SK-N-SH treated with all-trans-retinoic acid at 6 μM for 48 hours (cell line): Measurements from ENCODE around the gene LRIG2.

ENCODE experiments used
- ATAC-seq: fragments of 200-7000 bp; cut with Tn5 transposase; 3 replicates; pipeline ENCODE4 v1.9.1; 2020; ENCODE audit warnings: mild to moderate bottlenecking, moderate library complexity
- ARNTL ChIP-seq: fragments of 450-650 bp; formaldehyde crosslinking; IDR thresholded peaks from 2 replicates; pipeline ENCODE4 v1.5.0; 2020; ENCODE audit warnings: low read depth, mild to moderate bottlenecking, moderate library complexity, borderline replicate concordance
- BACH2 ChIP-seq: fragments of 250-450 bp; sonication (Bioruptor Pico); IDR thresholded peaks from 2 replicates; pipeline ENCODE4 v1.9.0; 2021; ENCODE audit warnings: mild to moderate bottlenecking, borderline replicate concordance
- CREB5 ChIP-seq: fragments of 250-450 bp; sonication (Bioruptor Pico); IDR thresholded peaks from 2 replicates; pipeline ENCODE4 v1.5.1; 2020; ENCODE audit warnings: low read depth, mild to moderate bottlenecking, moderate library complexity
- CSDC2 ChIP-seq: fragments of 250-450 bp; sonication (Bioruptor Pico); IDR thresholded peaks from 2 replicates; pipeline ENCODE4 v1.5.0; 2020; ENCODE audit warnings: mild to moderate bottlenecking, moderate library complexity
- ESRRG ChIP-seq: fragments of 250-450 bp; sonication (Bioruptor Pico); IDR thresholded peaks from 2 replicates; pipeline ENCODE4 v1.6.1; 2021; ENCODE audit warnings: mild to moderate bottlenecking
- GLIS3 ChIP-seq: fragments of 250-450 bp; sonication (Bioruptor Pico); IDR thresholded peaks from 2 replicates; pipeline ENCODE4 v1.5.0; 2020; ENCODE audit warnings: mild to moderate bottlenecking, moderate library complexity
- ISL1 ChIP-seq: fragments of 250-450 bp; sonication (Bioruptor Pico); IDR thresholded peaks from 2 replicates; pipeline ENCODE4 v2.1.2; 2022; ENCODE audit warnings: mild to moderate bottlenecking, moderate library complexity
- OSR1 ChIP-seq: fragments of 250-450 bp; sonication (Bioruptor Pico); IDR thresholded peaks from 2 replicates; pipeline ENCODE4 v1.8.0; 2022; ENCODE audit warnings: moderate library complexity, mild to moderate bottlenecking, inconsistent platforms
- PATZ1 ChIP-seq: fragments of 250-450 bp; sonication (Bioruptor Pico); IDR thresholded peaks from 2 replicates; pipeline ENCODE4 v1.8.0; 2020; ENCODE audit warnings: mild to moderate bottlenecking, moderate library complexity, borderline replicate concordance
- POU6F1 ChIP-seq: fragments of 250-450 bp; sonication (Bioruptor Pico); IDR thresholded peaks from 2 replicates; pipeline ENCODE4 v1.8.0; 2021; ENCODE audit warnings: low read depth, mild to moderate bottlenecking, moderate library complexity, borderline replicate concordance
- PPARA ChIP-seq: fragments of 250-450 bp; sonication (Bioruptor Pico); IDR thresholded peaks from 2 replicates; pipeline ENCODE4 v1.5.0; 2020; ENCODE audit warnings: mild to moderate bottlenecking, borderline replicate concordance
- RARB ChIP-seq: fragments of 250-450 bp; sonication (Bioruptor Pico); IDR thresholded peaks from 2 replicates; pipeline ENCODE4 v1.8.0; 2021; ENCODE audit warnings: mild to moderate bottlenecking, moderate library complexity
- SNAI2 ChIP-seq: fragments of 250-450 bp; sonication (Bioruptor Pico); IDR thresholded peaks from 2 replicates; pipeline ENCODE4 v1.5.0; 2020; ENCODE audit warnings: mild to moderate bottlenecking, moderate library complexity
- TCF4 ChIP-seq: fragments of 250-450 bp; sonication (Bioruptor Pico); IDR thresholded peaks from 2 replicates; pipeline ENCODE4 v1.8.0; 2021; ENCODE audit warnings: mild to moderate bottlenecking, moderate library complexity, borderline replicate concordance
- TOX ChIP-seq: fragments of 250-450 bp; sonication (Bioruptor Pico); IDR thresholded peaks from 2 replicates; pipeline ENCODE4 v1.8.0; 2021; ENCODE audit warnings: mild to moderate bottlenecking, moderate library complexity, borderline replicate concordance
- TSHZ2 ChIP-seq: fragments of 250-450 bp; sonication (Bioruptor Pico); IDR thresholded peaks from 2 replicates; pipeline ENCODE4 v1.5.0; 2020; ENCODE audit warnings: mild to moderate bottlenecking, moderate library complexity
- ZC3H10 ChIP-seq: fragments of 250-450 bp; sonication (Bioruptor Pico); IDR thresholded peaks from 2 replicates; pipeline ENCODE4 v1.5.1; 2021; ENCODE audit warnings: mild to moderate bottlenecking, moderate library complexity
- ZNF565 ChIP-seq: fragments of 450-650 bp; formaldehyde crosslinking; conservative IDR thresholded peaks from 2 replicates; pipeline ENCODE4 v1.5.0; 2020; ENCODE audit warnings: low read depth, mild to moderate bottlenecking, moderate library complexity
- ZNF8 ChIP-seq: fragments of 450-650 bp; formaldehyde crosslinking; IDR thresholded peaks from 2 replicates; pipeline ENCODE4 v1.5.0; 2020; ENCODE audit warnings: mild to moderate bottlenecking, moderate library complexity

Gene LRIG2

GRCh38 chr1:113031171-113031933 lies 41.6 kb upstream of the LRIG2 start:
- ATAC-seq, result no peak

GRCh38 chr1:113035086-113035485 lies 37.9 kb upstream of the LRIG2 start:
- TF ChIP-seq BACH2 (no peak), TCF4 (CRISPR knock-in tag) (no peak), GLIS3 (CRISPR knock-in tag) (no peak), ARNTL (CRISPR knock-in tag) (no peak), ZNF8 (no peak), SNAI2 (CRISPR knock-in tag) (no peak)
- ATAC-seq, result no peak

More at GRCh38 chr1:113031171-113031933, 41.6 kb upstream of the LRIG2 start:
- TF ChIP-seq ARNTL (CRISPR knock-in tag) (no peak), TCF4 (CRISPR knock-in tag) (no peak), CSDC2 (CRISPR knock-in tag) (no peak), BACH2 (no peak)

- ATAC-seq, result no peak
- no peak for TF ChIP-seq POU6F1 (CRISPR knock-in tag)
- no peak for TF ChIP-seq CSDC2 (CRISPR knock-in tag)
- TF ChIP-seq PATZ1 (CRISPR knock-in tag), result no peak
- TF ChIP-seq TSHZ2 (CRISPR knock-in tag), result no peak
- no peak for TF ChIP-seq OSR1 (CRISPR knock-in tag)
- TF ChIP-seq PPARA (CRISPR knock-in tag), result no peak
- TF ChIP-seq ZNF8, result no peak
- no peak for TF ChIP-seq BACH2
- TF ChIP-seq ISL1 (CRISPR knock-in tag), result no peak
- no peak for TF ChIP-seq CREB5 (CRISPR knock-in tag)
- TF ChIP-seq ESRRG, result no peak
- no peak for TF ChIP-seq ZC3H10
Observed at GRCh38 chr1:113036639-113037321, 36.2 kb upstream of the LRIG2 start.

GRCh38 chr1:113040041-113040440 lies 33.0 kb upstream of the LRIG2 start:
- ATAC-seq, result no peak
- no peak for TF ChIP-seq PATZ1 (CRISPR knock-in tag)
- TF ChIP-seq TCF4 (CRISPR knock-in tag), result peak; percentile 77; the same call in 1 of the 2 replicates
- TF ChIP-seq ZNF565 (CRISPR knock-in tag), result no peak
- TF ChIP-seq ZNF8, result no peak
- no peak for TF ChIP-seq OSR1 (CRISPR knock-in tag)
- no peak for TF ChIP-seq ESRRG
- TF ChIP-seq RARB, result no peak
- no peak for TF ChIP-seq ZC3H10
- TF ChIP-seq CSDC2 (CRISPR knock-in tag), result no peak
- TF ChIP-seq TOX (CRISPR knock-in tag), result no peak
- TF ChIP-seq TSHZ2 (CRISPR knock-in tag), result peak; percentile 78
